Measurements from ENCODE around the gene CCNC.

The CCNC gene, protein sequence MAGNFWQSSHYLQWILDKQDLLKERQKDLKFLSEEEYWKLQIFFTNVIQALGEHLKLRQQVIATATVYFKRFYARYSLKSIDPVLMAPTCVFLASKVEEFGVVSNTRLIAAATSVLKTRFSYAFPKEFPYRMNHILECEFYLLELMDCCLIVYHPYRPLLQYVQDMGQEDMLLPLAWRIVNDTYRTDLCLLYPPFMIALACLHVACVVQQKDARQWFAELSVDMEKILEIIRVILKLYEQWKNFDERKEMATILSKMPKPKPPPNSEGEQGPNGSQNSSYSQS

DNA sequence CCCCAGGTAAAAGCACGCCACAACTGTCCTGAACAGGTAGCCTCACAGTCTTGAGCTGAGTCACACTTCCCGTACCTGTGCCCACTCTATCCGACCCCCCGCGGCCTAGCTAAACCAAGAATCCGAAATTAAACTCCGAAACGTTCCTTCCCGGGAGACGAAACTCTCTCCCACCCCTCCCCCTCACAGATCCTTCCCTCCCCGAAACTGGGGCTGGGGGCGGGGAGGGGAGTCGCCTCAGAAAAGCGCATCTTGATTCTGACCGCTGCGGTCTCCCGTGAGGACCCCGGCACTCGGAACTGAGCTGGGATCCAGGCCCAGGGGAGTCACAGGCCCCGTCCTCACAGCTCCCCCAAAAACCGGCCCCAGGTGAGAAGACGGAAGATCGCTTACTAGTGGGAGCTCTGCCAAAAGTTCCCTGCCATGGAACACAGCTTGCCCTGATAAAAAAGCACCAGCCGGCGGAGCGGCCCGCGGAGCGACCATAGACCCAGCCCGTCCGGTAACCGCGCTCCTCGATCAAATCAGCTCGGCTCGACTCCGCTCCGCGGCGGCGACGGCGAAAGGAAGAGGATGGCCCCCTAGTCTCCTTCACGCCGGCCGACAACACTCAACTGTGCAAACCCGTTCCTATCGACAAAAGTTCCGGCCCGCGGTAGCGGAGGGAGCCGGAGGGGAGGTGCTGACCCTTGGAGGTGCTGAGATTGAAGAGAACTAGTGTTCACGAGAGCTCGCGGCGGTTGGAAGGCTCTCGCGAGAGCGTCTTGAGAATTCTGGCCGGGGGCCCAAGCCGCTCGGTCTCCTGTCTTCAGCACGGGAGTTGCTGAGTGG is at the start of gene CCNC:
Gene CCNC, minus strand, starts transcription at position 558 of the 831 bp plus-strand sequence. Its CDS starts 133 bp downstream, at position 425.
- no peaks in the 10 kb centered on the region for H3K9me2 ChIP-seq (replicated peaks; ENCODE audit: low read depth, low read length)
- H3K36me3 ChIP-seq (ENCODE audit: insufficient read depth, low read length): no peaks in the 10 kb centered on the region
- H3K9ac ChIP-seq (ENCODE audit: low read depth, low read length, poor library complexity, severe bottlenecking): no peak within 1 kb of the TSS
- no peaks in the 10 kb centered on the region for H3F3A ChIP-seq (ENCODE audit: low read depth)
- H4K20me1 ChIP-seq (ENCODE audit: insufficient read depth, low read length, poor library complexity, severe bottlenecking): no peaks in the 10 kb centered on the region
- no peak within 1 kb of the TSS for H3K4me2 ChIP-seq (ENCODE audit: low read depth, low read length, poor library complexity, severe bottlenecking)
- no peaks in the 10 kb centered on the region for H3K27me3 ChIP-seq (ENCODE audit: insufficient read depth, low read length, poor library complexity, severe bottlenecking)
- H3K9me3 ChIP-seq (ENCODE audit: insufficient read depth, low read depth, low read length): no peaks in the 10 kb centered on the region
- H3K4me1 ChIP-seq (ENCODE audit: insufficient read depth, low read length, poor library complexity, severe bottlenecking): no peaks in the 10 kb centered on the region
- no peak within 1 kb of the TSS for H3K4me3 ChIP-seq (ENCODE audit: low read length, poor library complexity, severe bottlenecking)
- no peaks in the 10 kb centered on the region for H3K79me2 ChIP-seq (ENCODE audit: insufficient read depth, low read length)
- no peak within 1 kb of the TSS for H2AFZ ChIP-seq (ENCODE audit: low read length)
- TF ChIP-seq EZH2phosphoT487 (IDR thresholded peaks at IDR 0.05; ENCODE audit: borderline replicate concordance) (no peak), CTCF (conservative IDR thresholded peaks at IDR 0.05; ENCODE audit: low read length) (no peak)

GRCh38 chr6:99617131-99617530 is 48.7 kb upstream of the CCNC start:
- H3K36me3 ChIP-seq (ENCODE audit: insufficient read depth, low read length): no peaks in the 10 kb centered on the region
- no peaks in the 10 kb centered on the region for H3K79me2 ChIP-seq (ENCODE audit: insufficient read depth, low read length)
- H2AFZ ChIP-seq (ENCODE audit: low read length): no peak overlapping the region
- H3K27me3 ChIP-seq (ENCODE audit: insufficient read depth, low read length, poor library complexity, severe bottlenecking): no peaks in the 10 kb centered on the region
- no peaks in the 10 kb centered on the region for H4K20me1 ChIP-seq (ENCODE audit: insufficient read depth, low read length, poor library complexity, severe bottlenecking)
- H3K4me3 ChIP-seq (ENCODE audit: low read length, poor library complexity, severe bottlenecking): no peak overlapping the region
- no peak overlapping the region for H3K4me2 ChIP-seq (ENCODE audit: low read depth, low read length, poor library complexity, severe bottlenecking)
- no peaks in the 10 kb centered on the region for H3F3A ChIP-seq (ENCODE audit: low read depth)
- H3K4me1 ChIP-seq (ENCODE audit: insufficient read depth, low read length, poor library complexity, severe bottlenecking): no peaks in the 10 kb centered on the region
- no peaks in the 10 kb centered on the region for H3K9me3 ChIP-seq (ENCODE audit: insufficient read depth, low read depth, low read length)
- TF ChIP-seq CTCF (conservative IDR thresholded peaks at IDR 0.05; ENCODE audit: low read length) (no peak), EZH2phosphoT487 (IDR thresholded peaks at IDR 0.05; ENCODE audit: borderline replicate concordance) (no peak)
- H3K9me2 ChIP-seq (replicated peaks; ENCODE audit: low read depth, low read length): no peaks in the 10 kb centered on the region
- no peak overlapping the region for H3K9ac ChIP-seq (ENCODE audit: low read depth, low read length, poor library complexity, severe bottlenecking)

DNA sequence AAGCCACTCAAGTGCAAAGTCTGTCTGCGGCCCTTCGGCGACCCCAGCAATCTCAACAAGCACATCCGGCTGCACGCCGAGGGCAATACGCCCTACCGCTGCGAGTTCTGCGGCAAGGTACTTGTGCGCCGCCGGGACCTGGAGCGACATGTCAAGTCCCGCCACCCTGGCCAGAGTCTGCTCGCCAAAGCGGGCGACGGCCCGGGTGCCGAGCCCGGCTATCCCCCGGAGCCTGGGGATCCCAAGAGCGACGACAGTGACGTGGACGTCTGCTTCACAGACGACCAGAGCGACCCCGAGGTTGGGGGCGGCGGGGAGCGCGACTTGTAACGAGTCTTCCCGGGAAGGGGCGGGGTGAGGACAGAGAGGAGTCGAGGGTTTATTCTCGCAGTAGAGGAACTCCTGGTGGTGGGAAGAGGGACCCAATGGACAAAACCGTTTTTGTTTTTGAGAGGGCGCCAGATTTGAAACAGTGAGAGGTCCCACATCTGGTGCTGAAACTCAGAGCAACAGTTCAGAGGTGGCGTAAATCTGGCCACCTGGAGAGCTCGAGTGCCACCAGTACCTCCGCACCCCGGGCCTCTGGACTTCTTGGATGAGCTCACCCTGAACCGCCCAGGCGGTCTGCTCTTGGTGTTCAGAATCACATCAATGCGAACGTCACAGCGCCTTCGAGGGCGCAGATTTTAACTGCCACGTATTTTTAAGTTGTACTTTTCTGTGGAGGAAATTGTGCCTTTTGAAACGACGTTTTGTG is 46.1 kb upstream of the CCNC start:
- Histone ChIP-seq H3K27me3 (ENCODE audit: insufficient read depth, low read length, poor library complexity, severe bottlenecking) (no peaks in the 10 kb centered on the region), H3K36me3 (ENCODE audit: insufficient read depth, low read length) (no peaks in the 10 kb centered on the region), H3K4me2 (ENCODE audit: low read depth, low read length, poor library complexity, severe bottlenecking) (no peak overlapping the region), H3K9ac (ENCODE audit: low read depth, low read length, poor library complexity, severe bottlenecking) (no peak overlapping the region), H4K20me1 (ENCODE audit: insufficient read depth, low read length, poor library complexity, severe bottlenecking) (no peaks in the 10 kb centered on the region), H3K79me2 (ENCODE audit: insufficient read depth, low read length) (no peaks in the 10 kb centered on the region), H3K9me2 (replicated peaks; ENCODE audit: low read depth, low read length) (no peaks in the 10 kb centered on the region), H3K9me3 (ENCODE audit: insufficient read depth, low read depth, low read length) (no peaks in the 10 kb centered on the region), H3K4me1 (ENCODE audit: insufficient read depth, low read length, poor library complexity, severe bottlenecking) (no peaks in the 10 kb centered on the region), H3F3A (ENCODE audit: low read depth) (no peaks in the 10 kb centered on the region), H2AFZ (ENCODE audit: low read length) (no peak overlapping the region), H3K4me3 (ENCODE audit: low read length, poor library complexity, severe bottlenecking) (no peak overlapping the region)
- TF ChIP-seq CTCF (conservative IDR thresholded peaks at IDR 0.05; ENCODE audit: low read length) (no peak), EZH2phosphoT487 (IDR thresholded peaks at IDR 0.05; ENCODE audit: borderline replicate concordance) (no peak)

All from Loucy (cell line).